B cell (primary cell): Measurements from ENCODE around the gene NPAS3.

Experiments used
- EZH2 ChIP-seq: IDR thresholded peaks from 2 replicates; pipeline ENCODE4 v1.6.1; 2012; ENCODE audit warnings: borderline replicate concordance, low read depth, mild to moderate bottlenecking, moderate library complexity, low read length; ENCODE audit not compliant: insufficient read depth, poor library complexity, severe bottlenecking
- TF ChIP-seq, protein P1 (sequence below): fragments of 200-600 bp; IDR thresholded peaks from one replicate; pipeline ENCODE4 v1.8.0; 2022; ENCODE audit warnings: antibody characterized with exemption, mild to moderate bottlenecking

GRCh38 chr14:33376510-33376909 lies 437.8 kb downstream of the NPAS3 start:
- TF ChIP-seq, protein P1, sequence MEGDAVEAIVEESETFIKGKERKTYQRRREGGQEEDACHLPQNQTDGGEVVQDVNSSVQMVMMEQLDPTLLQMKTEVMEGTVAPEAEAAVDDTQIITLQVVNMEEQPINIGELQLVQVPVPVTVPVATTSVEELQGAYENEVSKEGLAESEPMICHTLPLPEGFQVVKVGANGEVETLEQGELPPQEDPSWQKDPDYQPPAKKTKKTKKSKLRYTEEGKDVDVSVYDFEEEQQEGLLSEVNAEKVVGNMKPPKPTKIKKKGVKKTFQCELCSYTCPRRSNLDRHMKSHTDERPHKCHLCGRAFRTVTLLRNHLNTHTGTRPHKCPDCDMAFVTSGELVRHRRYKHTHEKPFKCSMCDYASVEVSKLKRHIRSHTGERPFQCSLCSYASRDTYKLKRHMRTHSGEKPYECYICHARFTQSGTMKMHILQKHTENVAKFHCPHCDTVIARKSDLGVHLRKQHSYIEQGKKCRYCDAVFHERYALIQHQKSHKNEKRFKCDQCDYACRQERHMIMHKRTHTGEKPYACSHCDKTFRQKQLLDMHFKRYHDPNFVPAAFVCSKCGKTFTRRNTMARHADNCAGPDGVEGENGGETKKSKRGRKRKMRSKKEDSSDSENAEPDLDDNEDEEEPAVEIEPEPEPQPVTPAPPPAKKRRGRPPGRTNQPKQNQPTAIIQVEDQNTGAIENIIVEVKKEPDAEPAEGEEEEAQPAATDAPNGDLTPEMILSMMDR, result no peak
- no peak for TF ChIP-seq EZH2
